ENCODE measurements around the gene DNM1L.
A peak's percentile ranks its signal among the peaks of the same experiment; 100 is the strongest.

Gene DNM1L

GRCh38 chr12:32669584-32669983, 9.5 kb upstream of the DNM1L start:
- Histone ChIP-seq H3K4me2 (ENCODE audit: low read length) (no peak overlapping the region), H3K4me1 (ENCODE audit: control insufficient read depth, insufficient read depth, low read length) (no peaks in the 10 kb centered on the region), H3K9me3 (replicated peaks; ENCODE audit: low read length) (no peaks in the 10 kb centered on the region), H3K4me3 (ENCODE audit: low read length) (no peak overlapping the region), H3K9ac (ENCODE audit: low read depth, low read length) (no peak overlapping the region), H3K36me3 (ENCODE audit: insufficient read depth, low read length) (no peaks in the 10 kb centered on the region), H3K27me3 (ENCODE audit: control insufficient read depth, insufficient read depth, low read length) (no peaks in the 10 kb centered on the region)

- Histone ChIP-seq H3K4me3 (ENCODE audit: low read length) (no peak overlapping the region), H3K4me1 (ENCODE audit: control insufficient read depth, insufficient read depth, low read length) (peaks cover 3% of the 10 kb centered on the region), H3K9me3 (replicated peaks; ENCODE audit: low read length) (no peaks in the 10 kb centered on the region), H3K4me2 (ENCODE audit: low read length) (no peak overlapping the region), H3K9ac (ENCODE audit: low read depth, low read length) (no peak overlapping the region), H3K36me3 (ENCODE audit: insufficient read depth, low read length) (no peaks in the 10 kb centered on the region), H3K27me3 (ENCODE audit: control insufficient read depth, insufficient read depth, low read length) (no peaks in the 10 kb centered on the region)
Observed at GRCh38 chr12:32671930-32672780, 6.9 kb upstream of the DNM1L start.

GRCh38 chr12:32679920-32680237, 778 bp downstream of the DNM1L start:
- Histone ChIP-seq H3K4me3 (ENCODE audit: low read length) (peak overlapping the region; percentile 99), H3K36me3 (ENCODE audit: insufficient read depth, low read length) (peaks cover 4% of the 10 kb centered on the region), H3K4me2 (ENCODE audit: low read length) (peak overlapping the region; percentile 76), H3K4me1 (ENCODE audit: control insufficient read depth, insufficient read depth, low read length) (peaks cover 17% of the 10 kb centered on the region), H3K9me3 (replicated peaks; ENCODE audit: low read length) (no peaks in the 10 kb centered on the region), H3K27me3 (ENCODE audit: control insufficient read depth, insufficient read depth, low read length) (no peaks in the 10 kb centered on the region), H3K9ac (ENCODE audit: low read depth, low read length) (peak overlapping the region; percentile 97)

- H3K4me2 ChIP-seq (ENCODE audit: low read length) = peak overlapping the region; percentile 76
- no peaks in the 10 kb centered on the region for H3K27me3 ChIP-seq (ENCODE audit: control insufficient read depth, insufficient read depth, low read length)
- no peaks in the 10 kb centered on the region for H3K9me3 ChIP-seq (replicated peaks; ENCODE audit: low read length)
- peak overlapping the region; percentile 97 for H3K9ac ChIP-seq (ENCODE audit: low read depth, low read length)
- H3K4me3 ChIP-seq (ENCODE audit: low read length) = peak overlapping the region; percentile 99
- H3K36me3 ChIP-seq (ENCODE audit: insufficient read depth, low read length) = peaks cover 4% of the 10 kb centered on the region
- peaks cover 17% of the 10 kb centered on the region for H3K4me1 ChIP-seq (ENCODE audit: control insufficient read depth, insufficient read depth, low read length)
Observed at GRCh38 chr12:32680787-32681186, 1.7 kb downstream of the DNM1L start.

- H3K4me3 ChIP-seq (ENCODE audit: low read length) = peak overlapping the region; percentile 99
- H3K9ac ChIP-seq (ENCODE audit: low read depth, low read length) = no peak overlapping the region
Observed at GRCh38 chr12:32681272-32681671, 2.2 kb downstream of the DNM1L start.

GRCh38 chr12:32686340-32686739, 7.2 kb downstream of the DNM1L start:
- no peaks in the 10 kb centered on the region for H3K27me3 ChIP-seq (ENCODE audit: control insufficient read depth, insufficient read depth, low read length)
- no peak overlapping the region for H3K4me2 ChIP-seq (ENCODE audit: low read length)
- peaks cover 3% of the 10 kb centered on the region for H3K4me1 ChIP-seq (ENCODE audit: control insufficient read depth, insufficient read depth, low read length)
- peaks cover 7% of the 10 kb centered on the region for H3K36me3 ChIP-seq (ENCODE audit: insufficient read depth, low read length)
- H3K4me3 ChIP-seq (ENCODE audit: low read length) = no peak overlapping the region
- no peak overlapping the region for H3K9ac ChIP-seq (ENCODE audit: low read depth, low read length)
- H3K9me3 ChIP-seq (replicated peaks; ENCODE audit: low read length) = no peaks in the 10 kb centered on the region

More at GRCh38 chr12:32681272-32681671, 2.2 kb downstream of the DNM1L start:
- Histone ChIP-seq H3K4me2 (ENCODE audit: low read length) (peak overlapping the region; percentile 76), H3K9me3 (replicated peaks; ENCODE audit: low read length) (no peaks in the 10 kb centered on the region), H3K27me3 (ENCODE audit: control insufficient read depth, insufficient read depth, low read length) (no peaks in the 10 kb centered on the region), H3K4me1 (ENCODE audit: control insufficient read depth, insufficient read depth, low read length) (peaks cover 17% of the 10 kb centered on the region), H3K36me3 (ENCODE audit: insufficient read depth, low read length) (peaks cover 5% of the 10 kb centered on the region)

GRCh38 chr12:32688786-32689185, 9.7 kb downstream of the DNM1L start:
- H3K4me3 ChIP-seq (ENCODE audit: low read length) = no peak overlapping the region
- H3K9me3 ChIP-seq (replicated peaks; ENCODE audit: low read length) = no peaks in the 10 kb centered on the region
- H3K4me1 ChIP-seq (ENCODE audit: control insufficient read depth, insufficient read depth, low read length) = no peaks in the 10 kb centered on the region
- H3K36me3 ChIP-seq (ENCODE audit: insufficient read depth, low read length) = peaks cover 8% of the 10 kb centered on the region
- no peak overlapping the region for H3K9ac ChIP-seq (ENCODE audit: low read depth, low read length)
- no peaks in the 10 kb centered on the region for H3K27me3 ChIP-seq (ENCODE audit: control insufficient read depth, insufficient read depth, low read length)
- no peak overlapping the region for H3K4me2 ChIP-seq (ENCODE audit: low read length)

- no peaks in the 10 kb centered on the region for H3K4me1 ChIP-seq (ENCODE audit: control insufficient read depth, insufficient read depth, low read length)
- H3K4me2 ChIP-seq (ENCODE audit: low read length) = no peak overlapping the region
- no peaks in the 10 kb centered on the region for H3K9me3 ChIP-seq (replicated peaks; ENCODE audit: low read length)
- no peak overlapping the region for H3K9ac ChIP-seq (ENCODE audit: low read depth, low read length)
- H3K4me3 ChIP-seq (ENCODE audit: low read length) = no peak overlapping the region
- peaks cover 6% of the 10 kb centered on the region for H3K36me3 ChIP-seq (ENCODE audit: insufficient read depth, low read length)
- no peaks in the 10 kb centered on the region for H3K27me3 ChIP-seq (ENCODE audit: control insufficient read depth, insufficient read depth, low read length)
Observed at GRCh38 chr12:32690927-32691326, 11.8 kb downstream of the DNM1L start.

GRCh38 chr12:32692358-32692757, 13.3 kb downstream of the DNM1L start:
- Histone ChIP-seq H3K9me3 (replicated peaks; ENCODE audit: low read length) (no peaks in the 10 kb centered on the region), H3K36me3 (ENCODE audit: insufficient read depth, low read length) (peaks cover 2% of the 10 kb centered on the region), H3K4me1 (ENCODE audit: control insufficient read depth, insufficient read depth, low read length) (no peaks in the 10 kb centered on the region), H3K4me2 (ENCODE audit: low read length) (no peak overlapping the region), H3K9ac (ENCODE audit: low read depth, low read length) (no peak overlapping the region), H3K27me3 (ENCODE audit: control insufficient read depth, insufficient read depth, low read length) (no peaks in the 10 kb centered on the region), H3K4me3 (ENCODE audit: low read length) (no peak overlapping the region)

- Histone ChIP-seq H3K9me3 (replicated peaks; ENCODE audit: low read length) (no peaks in the 10 kb centered on the region), H3K4me2 (ENCODE audit: low read length) (no peak overlapping the region), H3K4me3 (ENCODE audit: low read length) (no peak overlapping the region), H3K36me3 (ENCODE audit: insufficient read depth, low read length) (peaks cover 2% of the 10 kb centered on the region), H3K9ac (ENCODE audit: low read depth, low read length) (no peak overlapping the region), H3K27me3 (ENCODE audit: control insufficient read depth, insufficient read depth, low read length) (no peaks in the 10 kb centered on the region), H3K4me1 (ENCODE audit: control insufficient read depth, insufficient read depth, low read length) (no peaks in the 10 kb centered on the region)
Observed at GRCh38 chr12:32693036-32693435, 13.9 kb downstream of the DNM1L start.

GRCh38 chr12:32695787-32696186, 16.7 kb downstream of the DNM1L start:
- Histone ChIP-seq H3K9ac (ENCODE audit: low read depth, low read length) (no peak overlapping the region), H3K4me1 (ENCODE audit: control insufficient read depth, insufficient read depth, low read length) (no peaks in the 10 kb centered on the region), H3K9me3 (replicated peaks; ENCODE audit: low read length) (no peaks in the 10 kb centered on the region), H3K4me2 (ENCODE audit: low read length) (no peak overlapping the region), H3K27me3 (ENCODE audit: control insufficient read depth, insufficient read depth, low read length) (no peaks in the 10 kb centered on the region), H3K4me3 (ENCODE audit: low read length) (no peak overlapping the region), H3K36me3 (ENCODE audit: insufficient read depth, low read length) (peaks cover 2% of the 10 kb centered on the region)

GRCh38 chr12:32697445-32697844, 18.3 kb downstream of the DNM1L start:
- H3K9me3 ChIP-seq (replicated peaks; ENCODE audit: low read length) = no peaks in the 10 kb centered on the region
- H3K4me2 ChIP-seq (ENCODE audit: low read length) = no peak overlapping the region
- H3K27me3 ChIP-seq (ENCODE audit: control insufficient read depth, insufficient read depth, low read length) = no peaks in the 10 kb centered on the region
- H3K9ac ChIP-seq (ENCODE audit: low read depth, low read length) = no peak overlapping the region
- H3K4me3 ChIP-seq (ENCODE audit: low read length) = no peak overlapping the region
- H3K36me3 ChIP-seq (ENCODE audit: insufficient read depth, low read length) = peaks cover 2% of the 10 kb centered on the region
- no peaks in the 10 kb centered on the region for H3K4me1 ChIP-seq (ENCODE audit: control insufficient read depth, insufficient read depth, low read length)
